GM23248 (cell line): Measurements from ENCODE around the gene GLIPR1.

Source experiments
- EZH2 ChIP-seq: fragments of 200-600 bp; sonication (generic); IDR thresholded peaks from 2 replicates; pipeline ENCODE4 v1.6.1; 2018; ENCODE audit warnings: antibody characterized with exemption, mild to moderate bottlenecking; ENCODE audit not compliant: insufficient read depth, poor library complexity, severe bottlenecking
- EZH2phosphoT487 ChIP-seq: fragments of 200-600 bp; sonication (generic); IDR thresholded peaks from 2 replicates; pipeline ENCODE4 v1.6.1; 2018; ENCODE audit warnings: antibody characterized with exemption, moderate library complexity, mild to moderate bottlenecking, low read depth; ENCODE audit not compliant: insufficient read depth

- TF ChIP-seq EZH2: no peak
- no peak for TF ChIP-seq EZH2phosphoT487
Measured at GRCh38 chr12:75511116-75512048, 30.8 kb downstream of the GLIPR1 start, which contains the start of gene KRR1.
